PC-9 (cell line): ENCODE measurements around the gene CD209. TPM values are rescaled to one million over a fixed set of nuclear protein-coding genes. Genes with fewer than 3 reads are reported as not detected.

ENCODE experiments used
- BruUV-seq: library from RNA; stranded (reverse); fragments of 400-500 nt; replicated peaks from 2 replicates; lab custom pipeline; 2021; lab: Mats Ljungman, UMichigan
- CTCF ChIA-PET: fragments of 300-600 bp; sonication (Branson Sonifier 250); formaldehyde crosslinking; loops from one replicate; lab custom pipeline; 2022; ENCODE audit warnings: antibody characterized with exemption; lab: Charles Lee
- POLR2A ChIA-PET: fragments of 300-600 bp; sonication (Branson Sonifier 250); formaldehyde crosslinking; loops from one replicate; lab custom pipeline; 2022; ENCODE audit warnings: antibody characterized with exemption; ENCODE audit not compliant: unreplicated experiment; lab: Charles Lee
- DNase-seq, 2 experiments: peaks; one replicate each; pipeline versions ENCODE4 v3.0.0 to v3.0.0-alpha.2; 2015 to 2022; ENCODE audit warnings: mixed read lengths in 1 of 2
- H2AFZ ChIP-seq: fragments of 200-600 bp; sonication (generic); 2 replicates; pipeline ENCODE4 v1.8.1; 2017; ENCODE audit warnings: antibody characterized with exemption
- H3F3A ChIP-seq: fragments of 200-600 bp; sonication (generic); 2 replicates; pipeline ENCODE4 v1.8.1; 2017; ENCODE audit warnings: antibody characterized with exemption, mild to moderate bottlenecking, low read depth; ENCODE audit not compliant: insufficient read depth
- H3K27ac ChIP-seq: fragments of 200-600 bp; sonication (generic); 2 replicates; pipeline ENCODE4 v1.6.1; 2016; ENCODE audit warnings: mixed run types
- H3K27me3 ChIP-seq: fragments of 200-600 bp; sonication (generic); 2 replicates; pipeline ENCODE4 v1.6.1; 2016; ENCODE audit warnings: low read depth, mixed run types; ENCODE audit not compliant: insufficient read depth
- H3K36me3 ChIP-seq: fragments of 200-600 bp; sonication (generic); 2 replicates; pipeline ENCODE4 v1.6.1; 2016; ENCODE audit warnings: low read depth, mixed run types
- H3K4me1 ChIP-seq: fragments of 200-600 bp; sonication (generic); replicated peaks from 2 replicates; pipeline ENCODE4 v1.6.1; 2016; ENCODE audit warnings: mixed run types; ENCODE audit not compliant: insufficient read depth
- H3K4me2 ChIP-seq: fragments of 200-600 bp; sonication (generic); 2 replicates; pipeline ENCODE4 v1.6.1; 2017; ENCODE audit warnings: mixed run types
- H3K4me3 ChIP-seq: fragments of 200-600 bp; sonication (generic); 2 replicates; pipeline ENCODE4 v1.6.1; 2016; ENCODE audit warnings: mixed run types
- H3K79me2 ChIP-seq: fragments of 200-600 bp; sonication (generic); 2 replicates; pipeline ENCODE4 v1.6.1; 2017; ENCODE audit warnings: low read depth, mixed run types
- H3K9me2 ChIP-seq: fragments of 200-600 bp; sonication (generic); 2 replicates; pipeline ENCODE4 v1.8.1; 2017; ENCODE audit warnings: mild to moderate bottlenecking; ENCODE audit not compliant: insufficient read depth
- H3K9me3 ChIP-seq: fragments of 200-600 bp; sonication (generic); 2 replicates; pipeline ENCODE4 v1.8.1; 2016; ENCODE audit warnings: low read depth; ENCODE audit not compliant: insufficient read depth
- H4K20me1 ChIP-seq: fragments of 200-600 bp; sonication (generic); 2 replicates; pipeline ENCODE4 v1.8.1; 2017; ENCODE audit not compliant: insufficient read depth
- EZH2 ChIP-seq: fragments of 200-600 bp; sonication (generic); IDR thresholded peaks from 2 replicates; pipeline ENCODE4 v1.8.0; 2017; ENCODE audit warnings: antibody characterized with exemption, low read depth
- intact Hi-C: fragments of 100-400 bp; cut with micrococcal nuclease; formaldehyde crosslinking; loops from one replicate; pipeline ENCODE4 v1.10.0; 2022; ENCODE audit not compliant: unreplicated experiment
- total RNA-seq: library from RNA; stranded (reverse); gene quantifications from 2 replicates; pipeline ENCODE4 v1.2.3, GENCODE V29; 2021
- TF ChIP-seq, protein P1 (sequence below): fragments of 200-600 bp; sonication (generic); conservative IDR thresholded peaks from 2 replicates; pipeline ENCODE4 v1.6.1; 2017; ENCODE audit warnings: mixed run types, antibody characterized with exemption, mild to moderate bottlenecking, moderate library complexity

CD209 gene
- total RNA-seq, 1 experiment from 2014 or later = not detected

DNA sequence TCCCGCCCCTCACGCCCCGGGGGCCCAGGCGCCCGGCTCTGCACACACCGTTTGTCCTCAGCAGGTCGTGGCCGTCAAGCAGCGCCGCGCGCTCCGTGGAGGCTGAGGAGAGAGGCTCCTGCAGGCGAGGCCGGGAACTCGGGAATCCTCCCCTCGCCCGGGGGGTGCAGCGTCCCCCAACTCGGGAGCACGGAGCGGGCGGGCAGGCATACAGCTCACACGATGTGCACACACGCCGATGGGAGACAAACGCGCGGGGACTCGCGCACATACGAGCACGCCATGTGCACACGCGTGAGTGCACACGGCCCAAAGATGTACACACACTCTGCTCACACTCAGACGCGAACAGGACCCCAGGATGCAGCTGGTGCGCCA, 16.1 kb downstream of the CD209 start:
- H3F3A ChIP-seq = no peaks in the 10 kb centered on the region
- DNase-seq = no peak
- H3K27ac ChIP-seq = no peak overlapping the region
- no peak overlapping the region for H2AFZ ChIP-seq
- peaks cover 59% of the 10 kb centered on the region for H3K27me3 ChIP-seq
- H3K36me3 ChIP-seq = no peaks in the 10 kb centered on the region
- ChIA-PET CTCF (no interaction called here), POLR2A (no interaction called here)
- no peak for TF ChIP-seq EZH2
- TF ChIP-seq, protein P1, sequence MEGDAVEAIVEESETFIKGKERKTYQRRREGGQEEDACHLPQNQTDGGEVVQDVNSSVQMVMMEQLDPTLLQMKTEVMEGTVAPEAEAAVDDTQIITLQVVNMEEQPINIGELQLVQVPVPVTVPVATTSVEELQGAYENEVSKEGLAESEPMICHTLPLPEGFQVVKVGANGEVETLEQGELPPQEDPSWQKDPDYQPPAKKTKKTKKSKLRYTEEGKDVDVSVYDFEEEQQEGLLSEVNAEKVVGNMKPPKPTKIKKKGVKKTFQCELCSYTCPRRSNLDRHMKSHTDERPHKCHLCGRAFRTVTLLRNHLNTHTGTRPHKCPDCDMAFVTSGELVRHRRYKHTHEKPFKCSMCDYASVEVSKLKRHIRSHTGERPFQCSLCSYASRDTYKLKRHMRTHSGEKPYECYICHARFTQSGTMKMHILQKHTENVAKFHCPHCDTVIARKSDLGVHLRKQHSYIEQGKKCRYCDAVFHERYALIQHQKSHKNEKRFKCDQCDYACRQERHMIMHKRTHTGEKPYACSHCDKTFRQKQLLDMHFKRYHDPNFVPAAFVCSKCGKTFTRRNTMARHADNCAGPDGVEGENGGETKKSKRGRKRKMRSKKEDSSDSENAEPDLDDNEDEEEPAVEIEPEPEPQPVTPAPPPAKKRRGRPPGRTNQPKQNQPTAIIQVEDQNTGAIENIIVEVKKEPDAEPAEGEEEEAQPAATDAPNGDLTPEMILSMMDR = no peak
- H4K20me1 ChIP-seq = no peaks in the 10 kb centered on the region
- intact Hi-C loops = no loop called here
- H3K4me1 ChIP-seq = peaks cover 7% of the 10 kb centered on the region
- no peaks in the 10 kb centered on the region for H3K9me2 ChIP-seq
- no peaks in the 10 kb centered on the region for H3K9me3 ChIP-seq
- H3K4me3 ChIP-seq = no peak overlapping the region
- BruUV-seq = no TSS peak
- H3K79me2 ChIP-seq = no peaks in the 10 kb centered on the region
- H3K4me2 ChIP-seq = no peak overlapping the region

DNA sequence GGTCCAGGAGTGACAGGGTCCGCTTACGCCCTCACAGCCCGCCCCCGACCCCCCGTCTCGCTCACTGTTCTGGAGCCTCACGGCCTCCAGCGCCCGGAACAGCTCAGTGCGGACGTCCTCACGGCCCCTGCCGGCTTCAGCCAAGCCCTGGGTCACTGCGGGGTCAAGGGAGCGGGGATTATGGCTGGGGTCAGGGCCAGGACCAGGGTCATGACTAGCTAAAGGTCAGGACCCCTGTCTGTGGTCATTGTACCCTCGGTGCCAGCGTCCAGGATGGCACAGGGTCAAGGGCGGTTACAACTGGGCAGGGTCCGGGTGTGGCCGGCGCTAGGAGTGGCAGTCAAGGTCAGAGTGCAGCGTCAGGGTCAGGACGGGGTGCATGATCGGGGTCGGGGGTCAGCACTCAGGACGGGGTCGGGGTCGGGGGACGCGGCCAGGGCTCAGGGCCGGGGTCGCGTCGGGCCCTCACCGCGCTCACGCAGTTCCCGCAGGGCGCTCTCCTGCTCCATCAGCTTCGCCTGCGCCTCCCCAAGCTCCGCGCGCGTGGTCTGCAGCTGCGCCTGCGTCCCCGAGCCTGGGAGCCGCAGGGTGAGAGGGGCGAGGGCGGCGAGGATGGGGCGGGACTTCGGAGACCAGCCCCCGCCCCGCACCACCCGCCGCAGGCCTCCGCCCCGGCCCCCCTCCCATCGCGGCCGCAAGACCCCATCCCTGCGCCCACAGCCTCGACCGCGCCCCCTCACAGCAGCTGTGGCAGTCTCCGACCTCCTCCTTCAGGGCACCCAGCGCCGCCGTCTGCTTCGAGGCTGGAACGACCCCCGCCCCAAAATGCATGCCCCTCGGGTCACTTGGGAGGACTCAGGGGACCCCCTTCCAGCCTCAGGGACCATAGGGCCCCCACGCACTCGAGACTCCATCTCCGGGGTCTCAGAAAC, 16.8 kb downstream of the CD209 start:
- no peaks in the 10 kb centered on the region for H3K36me3 ChIP-seq
- no peak for DNase-seq
- CTCF ChIA-PET = no interaction called here

GRCh38 chr19:7729831-7730285, 17.5 kb downstream of the CD209 start:
- Histone ChIP-seq H3K9me3 (no peaks in the 10 kb centered on the region), H3K36me3 (no peaks in the 10 kb centered on the region), H3K27me3 (peaks cover 60% of the 10 kb centered on the region), H4K20me1 (no peaks in the 10 kb centered on the region), H3K79me2 (no peaks in the 10 kb centered on the region), H2AFZ (no peak overlapping the region), H3K4me1 (peaks cover 7% of the 10 kb centered on the region), H3K9me2 (no peaks in the 10 kb centered on the region), H3K4me2 (no peak overlapping the region), H3K27ac (no peak overlapping the region), H3K4me3 (no peak overlapping the region), H3F3A (no peaks in the 10 kb centered on the region)
- ChIA-PET CTCF (no interaction called here), POLR2A (no interaction called here)
- BruUV-seq = no TSS peak
- no peak for DNase-seq
- TF ChIP-seq, protein P1 = no peak
- no peak for TF ChIP-seq EZH2
- intact Hi-C loops = no loop called here

More for the DNA sequence above, 16.8 kb downstream of the CD209 start:
- H3K4me1 ChIP-seq = peaks cover 7% of the 10 kb centered on the region
- no peaks in the 10 kb centered on the region for H3F3A ChIP-seq
- no peaks in the 10 kb centered on the region for H3K9me3 ChIP-seq
- H3K79me2 ChIP-seq = no peaks in the 10 kb centered on the region
- BruUV-seq = no TSS peak
- intact Hi-C loops = no loop called here
- H3K27me3 ChIP-seq = peaks cover 63% of the 10 kb centered on the region
- H3K4me3 ChIP-seq = no peak overlapping the region
- H3K9me2 ChIP-seq = no peaks in the 10 kb centered on the region
- H3K27ac ChIP-seq = no peak overlapping the region
- H4K20me1 ChIP-seq = no peaks in the 10 kb centered on the region
- no peak overlapping the region for H2AFZ ChIP-seq
- H3K4me2 ChIP-seq = no peak overlapping the region
- POLR2A ChIA-PET = no interaction called here
- TF ChIP-seq, protein P1 = no peak
- TF ChIP-seq EZH2 = no peak
